Stimulated activated CD8-positive, alpha-beta memory T cell treated with anti-CD3 and anti-CD28 coated beads, Interleukin-2, amount 100 ng/mL, for 1 hour (primary cell): Measurements from ENCODE around the gene UBE2M.

Experiments used
- DNase-seq, 2 donors: peaks; one replicate each; pipeline ENCODE4 v3.0.0-alpha.2; 2020; ENCODE audit warnings: low read depth in 2 of 2

The UBE2M gene

GRCh38 chr19:58555920-58556621 is 2.3 kb downstream of the UBE2M start:
- DNase-seq = no peak

- DNase-seq = no peak
Observed at GRCh38 chr19:58555369-58555885, 3.0 kb downstream of the UBE2M start.

- DNase-seq = peak; percentile 96 to 98
Observed at GRCh38 chr19:58554494-58555368, 3.7 kb downstream of the UBE2M start, which contains the start of gene CHMP2A. Gene CHMP2A (minus strand): TSS chr19:58555105. CDS start chr19:58554212, 893 bp downstream.

- DNase-seq = no peak
Observed at GRCh38 chr19:58553799-58554493, 4.5 kb downstream of the UBE2M start.

GRCh38 chr19:58552655-58553054 is 5.8 kb downstream of the UBE2M start:
- no peak for DNase-seq

GRCh38 chr19:58551577-58552471 is 6.6 kb downstream of the UBE2M start:
- DNase-seq = no peak

- DNase-seq = no peak
Observed at GRCh38 chr19:58551123-58551497, 7.3 kb downstream of the UBE2M start.

GRCh38 chr19:58550362-58551122 is 7.9 kb downstream of the UBE2M start:
- no peak for DNase-seq

- DNase-seq = no peak
Observed at GRCh38 chr19:58549664-58550361, 8.6 kb downstream of the UBE2M start.

GRCh38 chr19:58548859-58549663 is 9.3 kb downstream of the UBE2M start:
- DNase-seq = no peak

GRCh38 chr19:58547323-58548312 is 10.8 kb downstream of the UBE2M start:
- DNase-seq = no peak

GRCh38 chr19:58546019-58546530 is 12.3 kb downstream of the UBE2M start:
- no peak for DNase-seq

GRCh38 chr19:58545286-58546018 is 13.0 kb downstream of the UBE2M start:
- DNase-seq = no peak

- DNase-seq = peak in 1 of 2 donors; percentile 66
Observed at GRCh38 chr19:58544591-58545285, 13.7 kb downstream of the UBE2M start.

GRCh38 chr19:58543826-58544590 is 14.4 kb downstream of the UBE2M start, which contains the start of gene TRIM28:
Gene TRIM28 (plus strand): TSS chr19:58544064. CDS start chr19:58544758, 694 bp downstream.
- DNase-seq = peak; percentile 100
